AG04450 (cell line): Measurements from ENCODE around the gene PCED1B. TPM values are rescaled to one million over a fixed set of nuclear protein-coding genes. Genes with fewer than 3 reads are reported as not detected.

Experiments used
- CTCF ChIA-PET: fragments of 300-600, 350-600 bp; formaldehyde crosslinking; extraction: SDS; loops from one replicate; lab custom pipeline; 2022; ENCODE audit warnings: antibody characterized with exemption, inconsistent platforms; lab: Charles Lee
- POLR2A ChIA-PET: fragments of 350-600 bp; formaldehyde crosslinking; extraction: SDS; loops from one replicate; lab custom pipeline; 2021; ENCODE audit warnings: antibody characterized with exemption, inconsistent platforms; lab: Yijun Ruan, JAX
- DNase-seq: peaks from one replicate; pipeline ENCODE4 v3.0.0-alpha.2; 2011; ENCODE audit warnings: low read depth, low spot score
- H3K27ac ChIP-seq: one replicate; pipeline ENCODE4 v1.5.1; 2012; ENCODE audit warnings: low read depth, low read length, control low read depth
- H3K27me3 ChIP-seq: one replicate; pipeline ENCODE4 v1.6.0; 2012; ENCODE audit warnings: low read length; ENCODE audit not compliant: control insufficient read depth, insufficient read depth
- H3K4me3 ChIP-seq: 2 replicates; pipeline ENCODE4 v1.5.1; 2011; ENCODE audit warnings: mild to moderate bottlenecking, low read depth, low read length, control low read depth
- H3K9me3 ChIP-seq: 2 replicates; pipeline ENCODE4 v1.5.1; 2012; ENCODE audit warnings: low read length; ENCODE audit not compliant: control insufficient read depth, insufficient read depth
- polyA plus RNA-seq: library from polyadenylated mRNA; depleted of rRNA; stranded (reverse); fragments of >200 nt; gene quantifications from 2 replicates; pipeline ENCODE4 v1.2.3, GENCODE V29; 2011
- TF ChIP-seq, protein P1 (sequence below): IDR thresholded peaks from 2 replicates; pipeline ENCODE4 v1.5.1; 2011; ENCODE audit warnings: low read depth, low read length, control low read depth, inconsistent platforms

Gene PCED1B
- polyA plus RNA-seq, 1 experiment = 0.88 TPM

- CTCF ChIA-PET = interaction anchor here (0.7 to 1.4 kb wide), 3 partner anchors 8 to 322 kb away, joined by 3 to 4 read pairs (median 3); no protein-coding TSS in a partner anchor
- Histone ChIP-seq H3K27me3 (no peaks in the 10 kb centered on the region), H3K4me3 (no peak overlapping the region), H3K9me3 (no peaks in the 10 kb centered on the region), H3K27ac (no peak overlapping the region)
- DNase-seq = peak; percentile 72
- POLR2A ChIA-PET = interaction anchor here (0.6 to 2.1 kb wide), 3 partner anchors 9 to 13 kb away, joined by 3 to 11 read pairs (median 8); no protein-coding TSS in a partner anchor
- TF ChIP-seq, protein P1, sequence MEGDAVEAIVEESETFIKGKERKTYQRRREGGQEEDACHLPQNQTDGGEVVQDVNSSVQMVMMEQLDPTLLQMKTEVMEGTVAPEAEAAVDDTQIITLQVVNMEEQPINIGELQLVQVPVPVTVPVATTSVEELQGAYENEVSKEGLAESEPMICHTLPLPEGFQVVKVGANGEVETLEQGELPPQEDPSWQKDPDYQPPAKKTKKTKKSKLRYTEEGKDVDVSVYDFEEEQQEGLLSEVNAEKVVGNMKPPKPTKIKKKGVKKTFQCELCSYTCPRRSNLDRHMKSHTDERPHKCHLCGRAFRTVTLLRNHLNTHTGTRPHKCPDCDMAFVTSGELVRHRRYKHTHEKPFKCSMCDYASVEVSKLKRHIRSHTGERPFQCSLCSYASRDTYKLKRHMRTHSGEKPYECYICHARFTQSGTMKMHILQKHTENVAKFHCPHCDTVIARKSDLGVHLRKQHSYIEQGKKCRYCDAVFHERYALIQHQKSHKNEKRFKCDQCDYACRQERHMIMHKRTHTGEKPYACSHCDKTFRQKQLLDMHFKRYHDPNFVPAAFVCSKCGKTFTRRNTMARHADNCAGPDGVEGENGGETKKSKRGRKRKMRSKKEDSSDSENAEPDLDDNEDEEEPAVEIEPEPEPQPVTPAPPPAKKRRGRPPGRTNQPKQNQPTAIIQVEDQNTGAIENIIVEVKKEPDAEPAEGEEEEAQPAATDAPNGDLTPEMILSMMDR = no peak
Measured at GRCh38 chr12:47095446-47096236, 16.2 kb downstream of the PCED1B start.

DNA sequence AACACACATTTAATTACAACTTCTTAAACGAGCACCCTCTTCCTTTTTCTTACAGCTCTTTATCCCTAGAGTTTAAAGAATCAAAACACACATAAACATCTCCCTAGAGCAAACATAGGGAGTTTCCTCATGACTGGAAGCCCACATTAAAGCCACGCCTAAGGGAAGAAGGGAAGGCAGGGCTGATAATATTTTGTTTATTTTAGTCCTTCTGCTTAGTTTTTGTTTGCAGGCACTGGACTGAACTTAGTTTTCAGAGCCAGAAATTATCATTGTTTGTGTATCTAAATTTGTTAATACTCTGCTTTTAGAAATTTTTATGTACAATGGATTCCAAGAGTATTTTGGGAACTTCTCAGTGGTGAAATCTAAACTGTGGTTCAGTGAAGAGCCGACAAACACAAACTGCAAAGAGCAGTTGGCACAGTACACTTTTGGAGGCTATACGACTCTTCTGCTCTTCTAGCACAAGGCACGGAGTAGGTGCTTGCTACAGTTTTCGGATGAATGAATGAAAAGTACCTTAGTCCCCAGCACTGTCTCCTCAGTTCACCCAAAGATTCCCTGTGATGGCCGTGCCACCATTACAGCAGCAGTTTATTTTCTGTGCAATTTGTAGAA, 18.0 kb downstream of the PCED1B start:
- ChIA-PET POLR2A (no interaction called here), CTCF (no interaction called here)
- H3K27ac ChIP-seq = no peak overlapping the region
- no peaks in the 10 kb centered on the region for H3K9me3 ChIP-seq
- DNase-seq = no peak
- TF ChIP-seq, protein P1 = no peak
- no peak overlapping the region for H3K4me3 ChIP-seq
- no peaks in the 10 kb centered on the region for H3K27me3 ChIP-seq

DNA sequence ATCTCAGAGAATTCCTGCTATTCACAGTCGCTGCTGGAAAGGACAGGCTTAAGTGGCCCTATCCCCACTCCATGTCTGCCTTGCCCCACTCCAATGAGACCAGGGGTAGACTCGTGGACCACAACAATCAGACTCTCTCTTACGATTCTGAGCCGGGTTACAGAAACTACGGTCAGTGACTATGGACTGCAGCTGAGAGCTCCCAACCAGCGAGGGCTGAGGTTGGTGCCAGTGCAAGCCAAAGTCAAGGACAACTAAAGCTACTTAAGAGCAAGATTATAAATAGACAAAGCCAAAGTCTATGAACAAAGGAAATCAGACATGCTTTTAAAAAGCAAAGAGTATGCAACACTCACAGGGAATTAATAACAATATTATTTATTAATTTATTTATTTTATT, 18.7 kb downstream of the PCED1B start:
- ChIA-PET CTCF (no interaction called here), POLR2A (no interaction called here)
- TF ChIP-seq, protein P1 = no peak
- H3K4me3 ChIP-seq = no peak overlapping the region
- no peak for DNase-seq
- H3K27me3 ChIP-seq = no peaks in the 10 kb centered on the region
- H3K27ac ChIP-seq = no peak overlapping the region
- H3K9me3 ChIP-seq = no peaks in the 10 kb centered on the region

DNA sequence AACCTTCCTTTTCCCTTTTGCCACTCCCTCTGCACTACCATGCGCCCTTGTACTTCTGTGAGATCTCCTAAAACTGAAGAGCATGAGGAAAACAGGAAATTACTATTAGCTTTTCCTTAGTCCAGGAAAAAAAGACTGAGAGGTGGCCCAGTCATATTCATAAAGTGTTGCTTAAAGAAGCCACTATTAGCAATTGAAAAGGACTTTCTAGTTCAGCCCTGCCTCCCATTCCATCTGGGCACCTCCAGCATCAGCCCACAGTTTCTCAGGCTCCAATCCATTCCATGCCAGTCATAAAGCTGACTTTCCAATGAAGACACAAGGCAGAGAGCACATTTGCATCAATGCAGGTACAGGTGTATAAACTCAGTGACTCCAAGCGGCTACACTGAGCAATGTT, 20.2 kb downstream of the PCED1B start:
- H3K27me3 ChIP-seq = no peaks in the 10 kb centered on the region
- CTCF ChIA-PET = interaction anchor here (0.5 kb wide), 1 partner anchor 1451 kb away, joined by 5 read pairs; no protein-coding TSS in a partner anchor
- no peak overlapping the region for H3K27ac ChIP-seq
- H3K9me3 ChIP-seq = no peaks in the 10 kb centered on the region
- POLR2A ChIA-PET = no interaction called here
- H3K4me3 ChIP-seq = no peak overlapping the region
- DNase-seq = no peak
- TF ChIP-seq, protein P1 = no peak

- no peaks in the 10 kb centered on the region for H3K9me3 ChIP-seq
- no peak for DNase-seq
- TF ChIP-seq, protein P1 = no peak
- H3K4me3 ChIP-seq = no peak overlapping the region
- ChIA-PET POLR2A (no interaction called here), CTCF (interaction anchor here (0.6 kb wide), 1 partner anchor 1873 kb away, joined by 3 read pairs; no protein-coding TSS in a partner anchor)
- no peak overlapping the region for H3K27ac ChIP-seq
- no peaks in the 10 kb centered on the region for H3K27me3 ChIP-seq
Measured at GRCh38 chr12:47100160-47100559, 20.7 kb downstream of the PCED1B start.
